Kidney capillary endothelial cell (primary cell): ENCODE data around the gene MAN1A2.
"Not testable (repeated sequence)": the region's sequence is repeated elsewhere in the genome, so short reads cannot be mapped to it uniquely, and the experiment has no call there.

ENCODE experiments used
- DNase-seq: peaks from one replicate; pipeline ENCODE4 v3.0.0-alpha.2; 2018; ENCODE audit warnings: low spot score

The MAN1A2 gene

GRCh38 chr1:117499071-117499470 is 131.8 kb downstream of the MAN1A2 start:
- DNase-seq = no peak

GRCh38 chr1:117500584-117500983 is 133.3 kb downstream of the MAN1A2 start:
- no peak for DNase-seq

DNA sequence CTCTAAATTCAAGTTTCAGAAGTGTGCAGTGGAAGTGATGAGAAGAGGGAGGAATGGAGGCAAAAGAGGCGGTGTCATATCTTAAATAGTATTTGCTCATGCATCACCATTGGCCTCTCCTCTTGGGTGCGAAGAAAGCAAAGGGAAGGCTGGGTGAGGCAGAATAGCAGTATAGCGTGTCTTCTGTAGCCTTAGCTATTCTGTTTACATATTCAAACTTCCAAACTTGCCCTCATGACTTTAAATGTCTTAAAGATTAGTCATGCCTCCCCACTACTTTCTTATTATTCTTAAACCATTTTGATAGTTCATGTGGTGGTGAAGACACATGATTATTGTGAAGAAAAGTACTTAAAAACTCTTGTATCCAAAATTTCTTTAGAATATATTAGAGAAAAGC is 134.0 kb downstream of the MAN1A2 start:
- DNase-seq = no peak

DNA sequence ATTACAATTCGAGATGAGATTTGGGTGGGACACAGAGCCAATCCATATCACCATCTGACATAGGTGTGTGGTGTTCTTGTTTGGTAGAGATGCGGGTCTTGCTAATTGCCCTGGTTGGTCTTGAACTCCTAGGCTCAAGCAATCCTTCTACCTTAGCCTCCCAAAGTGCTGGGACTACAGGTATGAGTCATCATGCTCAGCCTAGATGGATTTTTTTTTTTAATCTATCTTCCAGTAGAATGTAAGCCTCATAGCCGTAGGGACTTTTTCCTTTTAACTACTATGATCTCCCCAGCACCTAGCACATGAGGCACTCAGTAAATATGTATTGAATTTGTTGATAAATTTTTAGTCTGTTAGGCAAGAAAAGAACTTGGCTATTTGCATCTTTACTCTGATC is 144.0 kb downstream of the MAN1A2 start:
- no peak for DNase-seq

DNA sequence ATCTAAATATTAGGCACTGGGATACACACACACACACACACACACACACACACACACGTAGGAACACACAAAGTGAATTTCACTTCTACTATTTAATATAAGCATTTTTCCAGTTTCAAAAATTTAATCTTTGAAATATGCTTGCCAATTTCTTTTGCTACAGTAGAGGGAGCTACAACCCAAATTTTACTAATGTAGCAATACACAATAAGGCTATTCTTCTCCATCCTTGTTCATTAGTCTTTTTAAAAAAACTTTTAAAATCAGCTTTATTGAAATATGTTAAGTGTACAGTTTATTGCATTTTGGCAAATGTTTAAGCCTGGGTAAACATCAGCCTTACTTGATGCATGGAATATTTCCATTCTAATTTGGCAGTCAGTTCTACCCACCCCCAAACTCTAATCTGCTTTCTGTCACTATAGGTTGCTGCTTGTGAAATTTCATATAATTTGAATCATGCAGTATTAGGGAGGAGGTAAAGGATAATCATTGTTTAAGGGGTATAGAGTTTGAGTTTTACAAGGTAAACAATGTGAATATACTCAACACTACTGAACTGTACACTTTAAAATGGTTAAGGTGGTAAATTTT is 145.6 kb downstream of the MAN1A2 start:
- peak; percentile 40 for DNase-seq

DNA sequence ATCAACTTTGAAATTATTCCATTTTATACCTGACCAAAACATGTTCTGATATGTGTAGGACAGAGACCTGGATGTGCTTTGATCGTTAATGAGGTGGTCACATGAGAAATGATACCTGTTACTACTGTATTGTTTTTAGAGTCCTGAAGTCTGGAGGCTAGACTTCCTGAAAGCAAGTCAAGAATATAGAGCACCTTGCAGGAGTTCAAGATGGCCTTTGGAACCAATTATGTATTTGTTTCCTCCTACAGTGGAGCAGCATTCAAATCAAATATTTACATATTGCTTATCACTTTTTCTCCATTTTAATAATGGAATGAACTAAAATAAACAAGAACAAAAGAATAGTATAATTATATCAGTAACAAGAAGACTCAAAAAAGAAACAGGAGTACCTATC is 155.9 kb downstream of the MAN1A2 start:
- no peak for DNase-seq

DNA sequence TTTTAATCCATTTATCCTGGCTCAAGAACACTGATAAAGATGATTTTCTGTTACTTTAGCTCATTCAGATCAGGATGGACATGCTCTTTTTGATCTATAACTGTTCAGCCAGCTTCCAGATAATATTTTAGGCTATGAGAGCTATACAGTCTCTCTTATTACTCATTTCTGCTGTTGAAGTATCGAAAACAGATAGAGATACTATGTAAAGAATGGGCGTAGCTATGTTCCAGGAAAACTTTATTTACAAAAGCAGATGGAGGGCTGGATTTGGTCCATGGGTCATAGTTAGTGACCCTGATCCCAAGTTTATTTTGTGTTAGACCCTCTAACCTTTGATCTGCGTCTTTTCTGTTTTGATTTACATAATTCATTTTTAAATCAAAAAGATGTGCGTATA is 159.8 kb downstream of the MAN1A2 start:
- DNase-seq = no peak

DNA sequence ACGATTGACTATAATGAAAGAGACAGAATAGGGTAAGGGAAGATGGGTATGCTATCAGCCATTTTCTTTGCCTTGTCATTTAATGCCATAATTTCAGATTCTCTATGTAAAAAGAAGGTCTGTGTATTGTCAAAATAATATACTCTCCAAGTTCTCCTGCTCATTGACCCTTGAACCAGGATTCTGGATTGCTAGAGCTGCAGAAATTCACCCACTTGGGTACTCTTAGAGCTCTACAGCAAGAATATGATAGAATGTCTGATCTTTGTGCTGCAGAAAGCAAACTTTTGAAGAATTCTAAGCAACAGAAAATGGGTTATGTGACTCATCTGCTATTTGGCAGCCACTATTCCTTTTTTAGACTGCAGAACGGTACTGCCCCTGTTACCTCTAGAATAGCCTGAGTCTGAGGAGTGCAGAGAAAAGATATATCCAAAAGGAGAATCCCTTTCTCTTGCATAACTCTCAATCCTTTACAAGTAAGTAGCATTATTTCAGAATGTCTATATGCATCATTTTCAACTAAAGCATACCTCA is 160.4 kb downstream of the MAN1A2 start:
- DNase-seq = no peak

- no peak for DNase-seq
Measured at GRCh38 chr1:117529683-117530082, 162.4 kb downstream of the MAN1A2 start.

GRCh38 chr1:117531222-117531621 is 164.0 kb downstream of the MAN1A2 start:
- DNase-seq = no peak

GRCh38 chr1:117534995-117535467 is 167.8 kb downstream of the MAN1A2 start:
- peak; percentile 73 for DNase-seq

- DNase-seq = no peak
Measured at GRCh38 chr1:117535821-117536220, 168.6 kb downstream of the MAN1A2 start.

GRCh38 chr1:117537291-117537920 is 170.2 kb downstream of the MAN1A2 start:
- DNase-seq = no peak

DNA sequence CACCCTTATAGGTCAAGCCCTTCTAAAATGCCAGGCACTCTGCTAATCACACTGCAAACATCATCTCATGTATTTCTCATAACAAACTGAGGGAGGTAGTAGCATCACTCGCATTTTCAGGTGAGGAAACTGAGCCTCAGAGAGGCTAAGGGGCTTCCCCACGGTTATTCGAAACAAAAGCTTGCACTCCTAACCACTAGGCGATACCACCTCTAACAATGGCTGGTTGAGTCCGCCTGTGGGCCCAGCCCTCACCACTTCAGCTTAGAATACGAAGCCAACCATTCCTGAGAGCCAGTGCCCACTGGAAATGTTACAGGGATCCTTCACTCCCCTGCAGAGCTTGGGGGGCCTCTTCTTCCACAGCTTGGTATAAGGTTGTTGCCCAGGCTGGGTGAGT is 173.3 kb downstream of the MAN1A2 start:
- DNase-seq = no peak

DNA sequence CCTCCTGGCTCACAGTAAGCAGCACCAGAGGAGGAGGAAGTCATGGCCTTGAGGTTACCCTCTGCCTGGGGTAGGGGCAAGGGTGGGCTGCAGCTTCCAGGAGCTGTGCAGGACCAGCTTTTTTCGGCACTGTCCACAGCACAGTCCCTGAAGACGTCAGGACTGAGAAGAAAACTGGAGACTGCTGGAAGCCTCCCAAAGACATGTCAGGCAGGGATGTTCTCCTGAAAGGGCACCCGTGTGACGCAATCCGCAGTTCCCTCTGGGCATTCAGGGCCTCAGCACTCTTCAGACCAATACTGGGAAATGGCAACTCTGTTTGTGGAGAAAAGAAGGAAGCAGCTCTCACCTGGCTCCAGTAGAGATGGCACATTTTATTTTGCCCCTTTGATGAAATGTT is 173.8 kb downstream of the MAN1A2 start:
- no peak for DNase-seq

GRCh38 chr1:117541585-117541984 is 174.3 kb downstream of the MAN1A2 start:
- DNase-seq = no peak

- no peak for DNase-seq
Measured at GRCh38 chr1:117544509-117545109, 177.4 kb downstream of the MAN1A2 start.

GRCh38 chr1:117546467-117546866 is 179.2 kb downstream of the MAN1A2 start:
- DNase-seq = no peak

- no peak for DNase-seq
Measured at GRCh38 chr1:117553471-117553870, 186.2 kb downstream of the MAN1A2 start.

- DNase-seq = no peak
Measured at GRCh38 chr1:117555806-117556205, 188.6 kb downstream of the MAN1A2 start.

DNA sequence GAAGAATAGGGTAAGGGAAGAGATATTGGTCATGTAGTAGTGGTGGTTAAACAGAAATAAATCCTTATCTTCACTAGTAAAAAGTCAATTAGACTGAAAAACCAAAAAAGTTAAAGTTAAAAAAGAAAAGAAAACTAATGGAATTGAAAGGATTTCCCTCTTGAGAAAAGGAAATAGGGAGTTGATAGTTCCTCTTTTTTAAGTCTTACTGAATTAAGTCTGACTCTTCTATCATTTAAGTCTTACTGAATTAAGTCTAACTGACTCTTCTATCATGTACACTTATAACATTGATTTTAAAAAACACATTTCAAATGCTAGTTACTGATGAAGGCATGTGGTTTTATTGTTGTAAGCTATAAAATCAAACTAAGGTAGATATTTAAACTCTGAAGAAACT is 189.1 kb downstream of the MAN1A2 start:
- no peak for DNase-seq

GRCh38 chr1:117556976-117557375 is 189.7 kb downstream of the MAN1A2 start:
- DNase-seq = no peak

DNA sequence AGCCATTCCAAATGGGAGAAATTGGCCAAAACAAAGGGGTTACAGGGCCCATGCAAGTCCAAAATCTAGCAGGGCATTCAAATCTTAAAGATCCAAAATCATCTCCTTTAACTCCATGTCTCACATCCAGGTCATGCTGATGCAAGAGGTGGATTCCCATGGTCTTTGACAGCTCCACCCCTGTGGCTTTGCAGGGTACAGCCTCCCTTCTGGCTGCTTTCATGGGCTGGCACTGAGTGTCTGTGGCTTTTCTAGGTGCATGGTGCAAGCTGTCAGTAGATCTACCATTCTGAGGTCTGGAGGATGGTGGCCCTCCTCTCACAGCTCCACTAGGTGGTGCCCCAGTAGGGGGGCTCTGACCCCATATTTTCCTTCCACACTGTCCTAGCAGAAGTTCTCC is 191.2 kb downstream of the MAN1A2 start:
- DNase-seq = not testable (repeated sequence)
